Choroid plexus epithelial cell (primary cell): ENCODE data around the gene TPRN.
A peak's percentile ranks its signal among the peaks of the same experiment; 100 is the strongest.

Experiments used
- DNase-seq: peaks from one replicate; pipeline ENCODE4 v3.0.0-alpha.2; 2010; ENCODE audit warnings: low read depth
- H3K4me3 ChIP-seq: 2 replicates; pipeline ENCODE4 v1.5.1; 2011; ENCODE audit warnings: low read depth, mild to moderate bottlenecking, control low read depth, low read length, moderate library complexity
- TF ChIP-seq, protein P1 (sequence below): conservative IDR thresholded peaks from 2 replicates; pipeline ENCODE4 v1.5.1; 2011; ENCODE audit warnings: low read depth, mild to moderate bottlenecking, control low read depth, inconsistent platforms, low read length, moderate library complexity

TPRN gene

DNA sequence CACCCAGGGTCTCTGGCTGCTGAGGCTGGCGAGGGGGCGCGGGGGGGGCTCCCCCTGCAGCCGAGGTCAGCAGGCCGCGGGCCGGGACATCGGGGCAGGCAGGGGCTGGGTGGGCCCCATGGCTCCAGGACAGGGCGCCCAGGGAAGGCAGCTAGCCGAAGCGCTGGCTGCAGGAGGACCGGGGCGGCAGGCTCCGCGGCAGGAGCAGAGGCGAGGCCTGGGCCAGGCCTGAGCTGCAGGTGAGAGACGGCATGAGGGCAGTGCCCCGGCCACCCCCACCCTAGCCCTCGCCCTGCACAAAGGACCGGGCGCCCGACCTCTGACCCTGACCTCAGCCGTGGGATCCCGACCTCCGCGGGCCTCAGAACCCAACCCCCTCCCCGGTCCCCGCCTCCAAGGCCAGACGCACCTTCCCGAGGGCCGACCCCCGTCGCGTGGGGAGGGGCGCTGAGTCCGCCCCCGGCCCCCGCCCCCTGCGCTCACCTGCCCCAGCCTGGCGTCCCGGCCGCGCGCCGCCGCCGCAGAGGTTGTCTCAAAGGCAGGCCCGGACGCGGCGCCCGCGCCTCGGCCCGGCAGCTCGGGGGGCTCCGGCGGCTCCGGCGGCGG is 21.1 kb upstream of the TPRN start:
- H3K4me3 ChIP-seq = peak overlapping the region; percentile 5
- TF ChIP-seq, protein P1, sequence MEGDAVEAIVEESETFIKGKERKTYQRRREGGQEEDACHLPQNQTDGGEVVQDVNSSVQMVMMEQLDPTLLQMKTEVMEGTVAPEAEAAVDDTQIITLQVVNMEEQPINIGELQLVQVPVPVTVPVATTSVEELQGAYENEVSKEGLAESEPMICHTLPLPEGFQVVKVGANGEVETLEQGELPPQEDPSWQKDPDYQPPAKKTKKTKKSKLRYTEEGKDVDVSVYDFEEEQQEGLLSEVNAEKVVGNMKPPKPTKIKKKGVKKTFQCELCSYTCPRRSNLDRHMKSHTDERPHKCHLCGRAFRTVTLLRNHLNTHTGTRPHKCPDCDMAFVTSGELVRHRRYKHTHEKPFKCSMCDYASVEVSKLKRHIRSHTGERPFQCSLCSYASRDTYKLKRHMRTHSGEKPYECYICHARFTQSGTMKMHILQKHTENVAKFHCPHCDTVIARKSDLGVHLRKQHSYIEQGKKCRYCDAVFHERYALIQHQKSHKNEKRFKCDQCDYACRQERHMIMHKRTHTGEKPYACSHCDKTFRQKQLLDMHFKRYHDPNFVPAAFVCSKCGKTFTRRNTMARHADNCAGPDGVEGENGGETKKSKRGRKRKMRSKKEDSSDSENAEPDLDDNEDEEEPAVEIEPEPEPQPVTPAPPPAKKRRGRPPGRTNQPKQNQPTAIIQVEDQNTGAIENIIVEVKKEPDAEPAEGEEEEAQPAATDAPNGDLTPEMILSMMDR = no peak
- no peak for DNase-seq

DNA sequence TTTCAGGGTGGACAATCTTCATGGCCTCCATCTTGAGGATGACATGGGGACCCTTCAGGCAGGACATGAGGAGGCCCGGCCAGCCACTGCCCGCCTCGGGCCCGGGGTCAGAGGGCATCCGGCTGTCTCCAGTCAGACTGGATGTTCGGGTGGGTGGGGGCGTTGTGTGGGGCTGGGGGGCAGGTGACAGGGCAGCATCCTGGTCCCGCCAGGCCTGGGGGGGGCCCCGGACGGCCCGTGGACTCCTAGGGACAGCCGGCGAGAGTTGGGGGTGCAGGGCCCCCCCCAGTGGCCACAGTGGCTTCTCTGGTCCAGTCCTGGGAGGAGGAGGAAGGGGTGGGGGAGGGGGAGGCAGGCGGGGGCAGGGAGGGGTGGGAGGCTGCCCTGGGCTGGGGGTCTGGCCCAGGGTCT is 20.6 kb upstream of the TPRN start:
- no peak for DNase-seq
- TF ChIP-seq, protein P1 = no peak
- no peak overlapping the region for H3K4me3 ChIP-seq

DNA sequence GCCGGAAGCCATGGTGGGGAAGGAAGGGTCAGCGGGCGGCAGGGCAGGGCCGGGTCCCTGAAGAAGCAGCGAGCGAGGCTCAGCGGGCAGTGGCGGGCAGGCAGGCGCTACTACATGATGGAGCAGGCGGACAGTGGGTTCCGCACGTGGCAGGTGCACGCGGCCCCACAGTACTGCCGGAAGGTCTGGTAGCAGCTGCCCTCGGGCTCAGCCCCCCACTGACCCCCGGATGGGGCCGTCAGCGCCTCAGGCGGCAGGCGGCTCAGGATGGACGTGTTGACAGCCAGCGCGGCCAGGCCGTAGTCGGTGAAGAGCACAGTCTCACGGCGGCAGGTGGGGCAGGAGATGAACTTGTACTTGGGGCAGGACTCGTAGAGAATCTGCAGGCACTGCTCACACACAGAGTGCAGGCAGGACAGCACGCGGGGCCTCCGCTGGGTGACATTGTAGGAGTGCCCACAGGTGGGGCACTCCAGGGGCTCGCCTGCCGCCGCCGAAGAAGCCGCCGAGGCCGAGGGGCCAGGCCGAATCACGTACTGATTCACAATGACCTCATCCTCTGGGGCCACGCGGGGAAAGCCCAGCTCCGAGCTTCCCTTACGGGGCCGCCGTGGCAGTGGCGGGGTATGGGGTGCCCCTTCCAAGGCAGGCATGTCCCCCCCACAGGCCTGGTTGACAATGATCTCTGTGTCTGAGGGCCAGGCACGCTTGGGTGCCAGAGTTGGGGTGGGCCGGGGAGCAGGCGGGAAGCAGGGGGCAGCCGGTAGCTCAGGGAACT is 20.0 kb upstream of the TPRN start:
- TF ChIP-seq, protein P1 = no peak
- H3K4me3 ChIP-seq = no peak overlapping the region
- no peak for DNase-seq

DNA sequence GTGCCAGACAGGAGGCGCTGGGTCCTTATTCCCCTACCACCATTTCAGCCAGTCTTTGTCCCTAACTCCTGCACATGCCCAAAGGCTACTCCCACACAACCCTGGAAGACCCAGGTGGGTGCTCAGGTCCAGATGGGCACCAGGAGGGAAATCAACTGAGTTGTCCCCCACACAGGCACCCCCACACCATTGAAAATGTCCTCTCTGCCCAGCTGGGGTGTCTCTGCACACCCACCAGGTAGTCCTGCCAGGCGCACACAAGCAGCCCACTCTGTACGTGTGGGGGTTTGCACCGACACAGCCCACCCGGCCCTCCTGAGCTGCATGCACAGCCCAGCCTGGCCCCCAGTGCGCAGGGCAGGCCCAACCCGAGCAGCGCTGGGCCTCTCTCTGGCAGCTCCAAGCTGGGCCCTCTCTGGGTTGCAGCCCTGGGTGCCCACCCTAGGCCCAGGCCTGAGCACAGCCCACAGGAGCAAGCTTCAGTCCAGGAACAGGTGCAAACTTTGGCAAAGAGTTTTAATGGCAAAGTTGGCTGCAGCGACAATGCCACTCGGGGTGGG is 19.3 kb upstream of the TPRN start:
- no peak overlapping the region for H3K4me3 ChIP-seq
- no peak for DNase-seq
- TF ChIP-seq, protein P1 = no peak

DNA sequence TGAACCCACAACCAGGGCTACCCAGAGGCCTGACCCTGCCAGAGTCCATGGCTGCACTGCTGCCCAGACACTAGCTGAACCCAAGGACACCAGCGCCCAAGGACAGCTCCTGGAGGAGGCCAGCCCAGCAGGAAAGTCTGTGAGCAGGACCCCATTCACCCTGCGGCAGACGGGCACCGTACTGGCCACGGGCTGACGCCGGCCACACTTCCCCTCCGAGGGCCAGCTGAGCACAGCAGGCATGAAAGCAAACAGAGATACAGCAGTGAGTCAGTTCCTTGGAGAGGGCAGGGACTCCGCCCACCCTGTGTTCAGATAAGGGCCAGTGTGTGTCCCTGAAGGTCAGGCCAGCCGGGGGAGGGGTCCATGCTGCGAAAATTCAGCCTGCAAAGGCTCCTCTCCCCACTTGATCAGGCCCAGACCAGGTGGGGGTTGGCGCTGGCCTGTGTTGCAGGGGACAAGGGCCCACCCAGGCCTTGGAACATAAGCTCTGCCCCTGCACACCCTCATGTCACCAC is 18.3 kb upstream of the TPRN start:
- DNase-seq = peak; percentile 63
- TF ChIP-seq, protein P1 = no peak

DNA sequence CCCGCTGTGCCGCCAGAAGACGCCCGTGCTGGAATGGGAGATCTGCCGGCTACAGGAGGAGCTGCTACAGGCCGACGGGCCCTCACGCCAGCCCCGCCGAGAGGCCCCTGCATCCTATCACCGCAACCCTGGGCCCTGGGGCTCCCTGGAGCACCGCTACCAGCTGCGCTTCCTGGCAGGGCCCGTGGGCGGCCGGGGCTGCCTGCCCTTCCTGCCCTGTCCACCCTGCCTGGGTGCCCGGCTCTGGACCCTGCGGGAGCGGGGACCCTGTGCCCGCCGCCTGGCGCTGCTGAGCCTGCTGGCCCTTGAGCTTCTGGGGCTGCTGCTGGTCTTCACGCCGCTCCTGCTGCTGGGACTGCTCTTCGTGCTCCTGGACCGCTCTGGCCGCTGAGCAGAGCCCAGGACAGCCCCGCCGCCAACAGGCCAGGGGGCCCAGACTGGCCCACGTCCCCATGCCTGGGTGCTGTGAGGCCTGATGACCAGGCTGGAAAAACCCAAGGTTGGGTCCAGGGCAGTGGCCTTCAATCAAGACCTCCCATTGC is 17.7 kb upstream of the TPRN start:
- H3K4me3 ChIP-seq = no peak overlapping the region
- TF ChIP-seq, protein P1 = no peak
- DNase-seq = no peak

More for the DNA sequence above, 18.3 kb upstream of the TPRN start:
- H3K4me3 ChIP-seq = no peak overlapping the region
